Measurements from ENCODE around the gene IFNB1. TPM values are rescaled to one million over a fixed set of nuclear protein-coding genes. Genes with fewer than 3 reads are reported as not detected.
A peak's percentile ranks its signal among the peaks of the same experiment; 100 is the strongest.

Gene IFNB1
- total RNA-seq, 1 experiment from 2014 or later: not detected

- TF ChIP-seq, protein P1, sequence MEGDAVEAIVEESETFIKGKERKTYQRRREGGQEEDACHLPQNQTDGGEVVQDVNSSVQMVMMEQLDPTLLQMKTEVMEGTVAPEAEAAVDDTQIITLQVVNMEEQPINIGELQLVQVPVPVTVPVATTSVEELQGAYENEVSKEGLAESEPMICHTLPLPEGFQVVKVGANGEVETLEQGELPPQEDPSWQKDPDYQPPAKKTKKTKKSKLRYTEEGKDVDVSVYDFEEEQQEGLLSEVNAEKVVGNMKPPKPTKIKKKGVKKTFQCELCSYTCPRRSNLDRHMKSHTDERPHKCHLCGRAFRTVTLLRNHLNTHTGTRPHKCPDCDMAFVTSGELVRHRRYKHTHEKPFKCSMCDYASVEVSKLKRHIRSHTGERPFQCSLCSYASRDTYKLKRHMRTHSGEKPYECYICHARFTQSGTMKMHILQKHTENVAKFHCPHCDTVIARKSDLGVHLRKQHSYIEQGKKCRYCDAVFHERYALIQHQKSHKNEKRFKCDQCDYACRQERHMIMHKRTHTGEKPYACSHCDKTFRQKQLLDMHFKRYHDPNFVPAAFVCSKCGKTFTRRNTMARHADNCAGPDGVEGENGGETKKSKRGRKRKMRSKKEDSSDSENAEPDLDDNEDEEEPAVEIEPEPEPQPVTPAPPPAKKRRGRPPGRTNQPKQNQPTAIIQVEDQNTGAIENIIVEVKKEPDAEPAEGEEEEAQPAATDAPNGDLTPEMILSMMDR (IDR thresholded peaks at IDR 0.05; ENCODE audit: unreplicated experiment): no peak
- DNase-seq (ENCODE audit: unreplicated experiment): peak; percentile 11
- Mint-ChIP-seq H3K36me3 (ENCODE audit: insufficient read depth, unreplicated experiment) (no peaks in the 10 kb centered on the region), H3K27ac (ENCODE audit: low read depth, unreplicated experiment) (no peak overlapping the region), H3K9me3 (ENCODE audit: unreplicated experiment) (no peaks in the 10 kb centered on the region), H3K4me3 (ENCODE audit: unreplicated experiment) (no peak overlapping the region), H3K4me1 (ENCODE audit: insufficient read depth, unreplicated experiment) (no peaks in the 10 kb centered on the region), H3K27me3 (ENCODE audit: insufficient read depth, unreplicated experiment) (no peaks in the 10 kb centered on the region)
- ChIA-PET CTCF (no interaction called here), POLR2A (interaction anchor here (0.8 kb wide), 1 partner anchor 53 kb away, joined by 3 read pairs; no protein-coding TSS in a partner anchor)
- intact Hi-C loops (cut with micrococcal nuclease): no loop called here
- BruUV-seq (replicated peaks): no TSS peak
These were observed 20.8 kb downstream of the IFNB1 start for GRCh38 chr9:21056931-21057330.

- POLR2A ChIA-PET: no interaction called here
- no peaks in the 10 kb centered on the region for H3K9me3 Mint-ChIP-seq (ENCODE audit: unreplicated experiment)
- no peak overlapping the region for H3K27ac Mint-ChIP-seq (ENCODE audit: low read depth, unreplicated experiment)
- no TSS peak for BruUV-seq (replicated peaks)
- no peaks in the 10 kb centered on the region for H3K4me1 Mint-ChIP-seq (ENCODE audit: insufficient read depth, unreplicated experiment)
- TF ChIP-seq, protein P1 (IDR thresholded peaks at IDR 0.05; ENCODE audit: unreplicated experiment): no peak
- H3K27me3 Mint-ChIP-seq (ENCODE audit: insufficient read depth, unreplicated experiment): no peaks in the 10 kb centered on the region
- H3K36me3 Mint-ChIP-seq (ENCODE audit: insufficient read depth, unreplicated experiment): no peaks in the 10 kb centered on the region
- DNase-seq (ENCODE audit: unreplicated experiment): no peak
- intact Hi-C loops (cut with micrococcal nuclease): no loop called here
- no peak overlapping the region for H3K4me3 Mint-ChIP-seq (ENCODE audit: unreplicated experiment)
- CTCF ChIA-PET: interaction anchor here (0.5 kb wide), 1 partner anchor 55 kb away, joined by 3 read pairs; no protein-coding TSS in a partner anchor
These were observed 23.9 kb downstream of the IFNB1 start for GRCh38 chr9:21053851-21054250.

DNA sequence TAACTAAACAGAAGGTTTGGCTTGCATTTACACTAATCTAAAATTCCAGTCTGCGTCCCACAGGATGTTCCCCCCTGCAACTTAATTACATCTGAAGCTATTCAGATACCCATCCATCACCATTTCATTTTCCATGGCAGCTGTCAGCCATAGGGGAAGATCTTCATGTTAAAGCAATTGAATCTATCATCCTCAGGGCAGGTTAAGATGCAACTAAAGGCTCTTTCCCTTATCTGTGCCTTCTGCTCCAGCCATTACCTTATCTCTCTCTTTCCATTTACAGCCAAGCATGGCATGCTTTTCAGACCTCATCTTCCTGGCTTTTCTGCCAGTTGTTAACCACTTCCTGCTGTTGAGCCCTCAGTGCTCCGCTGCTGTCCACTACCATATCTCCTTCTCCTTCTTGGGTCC is 30.5 kb downstream of the IFNB1 start:
- H3K9me3 Mint-ChIP-seq (ENCODE audit: unreplicated experiment): no peaks in the 10 kb centered on the region
- TF ChIP-seq, protein P1 (IDR thresholded peaks at IDR 0.05; ENCODE audit: unreplicated experiment): no peak
- no peak overlapping the region for H3K4me3 Mint-ChIP-seq (ENCODE audit: unreplicated experiment)
- no peaks in the 10 kb centered on the region for H3K36me3 Mint-ChIP-seq (ENCODE audit: insufficient read depth, unreplicated experiment)
- no TSS peak for BruUV-seq (replicated peaks)
- no peak overlapping the region for H3K27ac Mint-ChIP-seq (ENCODE audit: low read depth, unreplicated experiment)
- no peak for DNase-seq (ENCODE audit: unreplicated experiment)
- no peaks in the 10 kb centered on the region for H3K4me1 Mint-ChIP-seq (ENCODE audit: insufficient read depth, unreplicated experiment)
- ChIA-PET POLR2A (interaction anchor here (0.8 kb wide), 1 partner anchor 50 kb away, joined by 3 read pairs; no protein-coding TSS in a partner anchor), CTCF (no interaction called here)
- intact Hi-C loops (cut with micrococcal nuclease): no loop called here
- no peaks in the 10 kb centered on the region for H3K27me3 Mint-ChIP-seq (ENCODE audit: insufficient read depth, unreplicated experiment)

DNA sequence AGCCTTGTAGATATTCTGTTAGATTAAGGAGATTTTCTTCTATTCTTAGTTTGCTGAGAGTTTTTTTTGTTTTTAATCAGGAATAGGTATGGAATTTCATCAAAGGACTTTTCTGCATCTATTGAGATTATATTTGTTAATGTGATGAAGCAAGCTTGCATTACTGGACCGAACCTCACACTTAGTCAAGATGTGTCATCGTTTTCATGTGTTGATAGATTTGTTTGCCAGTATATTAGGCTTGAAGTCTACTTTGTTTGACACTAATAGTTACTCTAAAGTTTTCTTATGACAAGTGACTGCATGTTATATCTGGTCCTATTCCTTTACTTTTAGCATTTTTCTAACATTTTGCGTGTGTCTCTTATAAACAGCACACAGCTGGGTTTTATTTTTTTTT is 33.9 kb downstream of the IFNB1 start:
- no peak for DNase-seq (ENCODE audit: unreplicated experiment)
- Mint-ChIP-seq H3K4me3 (ENCODE audit: unreplicated experiment) (no peak overlapping the region), H3K4me1 (ENCODE audit: insufficient read depth, unreplicated experiment) (no peaks in the 10 kb centered on the region), H3K9me3 (ENCODE audit: unreplicated experiment) (no peaks in the 10 kb centered on the region), H3K36me3 (ENCODE audit: insufficient read depth, unreplicated experiment) (no peaks in the 10 kb centered on the region), H3K27ac (ENCODE audit: low read depth, unreplicated experiment) (no peak overlapping the region), H3K27me3 (ENCODE audit: insufficient read depth, unreplicated experiment) (no peaks in the 10 kb centered on the region)
- TF ChIP-seq, protein P1 (IDR thresholded peaks at IDR 0.05; ENCODE audit: unreplicated experiment): no peak
- ChIA-PET POLR2A (no interaction called here), CTCF (no interaction called here)
- intact Hi-C loops (cut with micrococcal nuclease): no loop called here
- BruUV-seq (replicated peaks): no TSS peak
